Keratinocyte (primary cell): ENCODE results near the gene CDH8.

Experiments
- CTCF ChIP-seq, 3 experiments: IDR thresholded peaks in 1 of 3; conservative IDR thresholded peaks in 1 of 3; optimal IDR thresholded peaks in 1 of 3; 2 replicates in 2 of 3; 3 replicates in 1 of 3; pipeline versions ENCODE3 to v1.5.1; 2011; ENCODE audit warnings: low read length in 3 of 3, mild to moderate bottlenecking in 3 of 3, moderate library complexity in 2 of 3, control low read depth in 1 of 3, inconsistent platforms in 1 of 3; ENCODE audit not compliant: insufficient read depth in 2 of 3; ENCODE audit errors: extremely low read depth in 1 of 3
- EZH2 ChIP-seq: IDR thresholded peaks from one replicate; pipeline ENCODE4 v1.6.1; 2012; ENCODE audit warnings: inconsistent platforms, mild to moderate bottlenecking, low read length, moderate library complexity

GRCh38 chr16:61934601-61935000 is 101.6 kb downstream of the CDH8 start:
- TF ChIP-seq CTCF (optimal IDR thresholded peaks at IDR 0.05 in 1 of 3, IDR thresholded peaks at IDR 0.05 in 1 of 3, conservative IDR thresholded peaks at IDR 0.05 in 1 of 3; ENCODE audit: extremely low read depth in 1 of 3, insufficient read depth in 2 of 3, low read length in 3 of 3) = no peak
- TF ChIP-seq EZH2 = no peak
